Endothelial cell of umbilical vein (primary cell): ENCODE measurements around the gene MC1R. TPM values are rescaled to one million over a fixed set of nuclear protein-coding genes. Genes with fewer than 3 reads are reported as not detected.

Source experiments
- BruUV-seq: library from RNA; stranded (reverse); fragments of 400-500 nt; replicated peaks from 2 replicates; lab custom pipeline; 2021; lab: Mats Ljungman, UMichigan
- CTCF ChIA-PET: fragments of 300-600, 350-600 bp; sonication (Branson Sonifier 250); formaldehyde crosslinking; loops from one replicate; lab custom pipeline; 2021; ENCODE audit warnings: antibody characterized with exemption, inconsistent platforms; lab: Charles Lee
- POLR2A ChIA-PET: fragments of 300-600, 350-600 bp; sonication (Branson Sonifier 250); formaldehyde crosslinking; loops from one replicate; lab custom pipeline; 2021; ENCODE audit warnings: antibody characterized with exemption, inconsistent platforms; lab: Charles Lee
- DNase-seq: peaks from one replicate; pipeline ENCODE4 v3.0.0-alpha.2; 2011; ENCODE audit warnings: low read depth, low spot score
- FAIRE-seq: peaks from 2 replicates; lab custom pipeline; 2011; peaks lifted over from hg19 to GRCh38; lab: Jason Lieb, UNC
- H2AFZ ChIP-seq: 2 replicates; pipeline ENCODE4 v1.6.0; 2012; ENCODE audit warnings: low read depth, low read length, control low read depth, inconsistent platforms
- H3K27ac ChIP-seq: 2 replicates; pipeline ENCODE4 v1.5.1; 2011; ENCODE audit warnings: low read depth, mild to moderate bottlenecking, control low read depth, low read length, moderate library complexity; ENCODE audit not compliant: insufficient read depth
- H3K27me3 ChIP-seq, 2 experiments: 2 replicates each; pipeline versions ENCODE4 v1.6.0 to v1.6.1; 2011; ENCODE audit warnings: low read length in 2 of 2, mixed read lengths in 1 of 2; ENCODE audit not compliant: control insufficient read depth in 2 of 2, insufficient read depth in 2 of 2
- H3K36me3 ChIP-seq, 2 experiments: 2 replicates in 1 of 2; 3 replicates in 1 of 2; pipeline ENCODE4 v1.5.1; 2011; ENCODE audit warnings: low read length in 2 of 2, mild to moderate bottlenecking in 1 of 2, moderate library complexity in 1 of 2; ENCODE audit not compliant: control insufficient read depth in 2 of 2, insufficient read depth in 2 of 2; ENCODE audit errors: extremely low read depth in 1 of 2
- H3K4me1 ChIP-seq: 3 replicates; pipeline ENCODE4 v1.5.1; 2011; ENCODE audit warnings: mild to moderate bottlenecking, low read length; ENCODE audit not compliant: control insufficient read depth, insufficient read depth; ENCODE audit errors: extremely low read depth
- H3K4me2 ChIP-seq: 2 replicates; pipeline ENCODE4 v1.6.1; 2011; ENCODE audit warnings: low read length, control low read depth, mixed read lengths; ENCODE audit not compliant: insufficient read depth
- H3K4me3 ChIP-seq, 3 experiments: fragments of 200-600 bp in 1 of 3; sonication (generic), shearing (Covaris generic) in 1 of 3; replicated peaks in 1 of 3; 2 replicates each; pipeline ENCODE4 v1.5.1; 2011 to 2016; ENCODE audit warnings: control low read depth in 3 of 3, low read length in 3 of 3, mild to moderate bottlenecking in 2 of 3, inconsistent platforms in 1 of 3, low read depth in 1 of 3, moderate library complexity in 1 of 3; ENCODE audit not compliant: insufficient read depth in 1 of 3
- H3K79me2 ChIP-seq: 2 replicates; pipeline ENCODE4 v1.6.0; 2012; ENCODE audit warnings: low read length, inconsistent platforms; ENCODE audit not compliant: control insufficient read depth, insufficient read depth
- H3K9ac ChIP-seq: replicated peaks from 2 replicates; pipeline ENCODE3; 2011; ENCODE audit warnings: low read length, control low read depth; ENCODE audit not compliant: insufficient read depth; ENCODE audit errors: extremely low read depth
- H3K9me1 ChIP-seq: replicated peaks from 3 replicates; pipeline ENCODE4 v1.6.0; 2011; ENCODE audit warnings: mild to moderate bottlenecking, low read length; ENCODE audit not compliant: control insufficient read depth, insufficient read depth; ENCODE audit errors: extremely low read depth
- H3K9me3 ChIP-seq: replicated peaks from 2 replicates; pipeline ENCODE4 v1.5.1; 2012; ENCODE audit warnings: low read length, inconsistent platforms; ENCODE audit not compliant: control insufficient read depth, insufficient read depth
- H4K20me1 ChIP-seq: replicated peaks from 2 replicates; pipeline ENCODE3; 2011; ENCODE audit warnings: mild to moderate bottlenecking, low read length; ENCODE audit not compliant: control insufficient read depth, insufficient read depth; ENCODE audit errors: extremely low read depth
- EZH2 ChIP-seq: IDR thresholded peaks from 2 replicates; pipeline ENCODE4 v1.6.1; 2012; ENCODE audit warnings: borderline replicate concordance, low read depth, mild to moderate bottlenecking, moderate library complexity, low read length, inconsistent platforms; ENCODE audit not compliant: severe bottlenecking
- FOS ChIP-seq: IDR thresholded peaks from 2 replicates; pipeline ENCODE4 v1.6.1; 2011; ENCODE audit warnings: mild to moderate bottlenecking, low read length, moderate library complexity, borderline replicate concordance; ENCODE audit not compliant: insufficient read depth
- GATA2 ChIP-seq: IDR thresholded peaks from 2 replicates; pipeline ENCODE4 v1.7.0; 2011; ENCODE audit warnings: low read depth, mild to moderate bottlenecking, moderate library complexity, mixed read lengths, low read length; ENCODE audit not compliant: insufficient read length, insufficient read depth
- JUN ChIP-seq: IDR thresholded peaks from 2 replicates; pipeline ENCODE4 v1.6.1; 2011; ENCODE audit warnings: borderline replicate concordance, low read depth; ENCODE audit not compliant: insufficient read length, insufficient read depth
- MYC ChIP-seq: IDR thresholded peaks from one replicate; pipeline ENCODE4 v1.6.1; 2011; ENCODE audit warnings: mild to moderate bottlenecking, low read depth, low read length
- POLR2A ChIP-seq: IDR thresholded peaks from 2 replicates; pipeline ENCODE4 v1.6.1; 2012; ENCODE audit warnings: low read depth, mild to moderate bottlenecking, control low read depth, low read length
- POLR2AphosphoS5 ChIP-seq: IDR thresholded peaks from 2 replicates; pipeline ENCODE4 v1.6.1; 2012; ENCODE audit warnings: low read depth, mild to moderate bottlenecking, control low read depth, low read length, moderate library complexity; ENCODE audit not compliant: insufficient read depth
- dilution Hi-C: fragments of 300-500 bp; cut with MboI; formaldehyde crosslinking; loops from one replicate; pipeline ENCODE4 v1.15.0; 2019; ENCODE audit warnings: low sequenced_read_pairs; ENCODE audit not compliant: extremely low pct_ligation_motif_present
- intact Hi-C: fragments of 100-400 bp; cut with micrococcal nuclease; formaldehyde crosslinking; loops from one replicate; pipeline ENCODE4 v1.10.0; 2022
- polyA plus RNA-seq, 4 experiments: library from polyadenylated mRNA; depleted of rRNA in 3 of 4; stranded (reverse) in 3 of 4; unstranded in 1 of 4; fragments of >200 nt; gene quantifications; 2 replicates each; pipeline versions ENCODE4 v1.2.1 to v1.2.3, GENCODE V29; 2011 to 2012; ENCODE audit warnings: missing spikeins in 1 of 4
- total RNA-seq: library from RNA; stranded (reverse); gene quantifications from 2 replicates; pipeline ENCODE4 v1.2.3, GENCODE V29; 2021
- TF ChIP-seq, protein P1 (sequence below): IDR thresholded peaks from 2 replicates; pipeline ENCODE4 v1.6.1; 2011; ENCODE audit not compliant: insufficient read depth, insufficient read length
- TF ChIP-seq, protein P2 (sequence below), 2 donors: IDR thresholded peaks; 1 replicate in 1 of 2; 2 replicates in 1 of 2; pipeline ENCODE4 v1.5.1; 2011; ENCODE audit warnings: low read length in 2 of 2, mild to moderate bottlenecking in 2 of 2, moderate library complexity in 2 of 2, control low read depth in 1 of 2, inconsistent platforms in 1 of 2, low read depth in 1 of 2; ENCODE audit not compliant: insufficient read depth in 1 of 2; ENCODE audit errors: extremely low read depth in 1 of 2

MC1R gene
- total and polyA plus RNA-seq, 2 donors (not counting 3 experiments of a cell fraction or from before 2014, with no cell fraction given) = 4.0 to 4.9 TPM

GRCh38 chr16:89871895-89872294 lies 46.8 kb upstream of the MC1R start:
- Histone ChIP-seq H3K9me3 (peaks cover 2% of the 10 kb centered on the region), H2AFZ (no peak overlapping the region), H3K9ac (no peak overlapping the region), H3K9me1 (no peaks in the 10 kb centered on the region), H3K27ac (no peak overlapping the region), H4K20me1 (peaks cover 10% of the 10 kb centered on the region), H3K36me3 (peaks cover 0 to 6% of the 10 kb centered on the region in 2 experiments), H3K79me2 (peaks cover 22% of the 10 kb centered on the region), H3K4me3 (no peak overlapping the region), H3K4me2 (no peak overlapping the region), H3K27me3 (no peaks in the 10 kb centered on the region), H3K4me1 (peaks cover 8% of the 10 kb centered on the region)
- no peak for TF ChIP-seq POLR2A
- TF ChIP-seq, protein P1, sequence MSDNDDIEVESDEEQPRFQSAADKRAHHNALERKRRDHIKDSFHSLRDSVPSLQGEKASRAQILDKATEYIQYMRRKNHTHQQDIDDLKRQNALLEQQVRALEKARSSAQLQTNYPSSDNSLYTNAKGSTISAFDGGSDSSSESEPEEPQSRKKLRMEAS = no peak
- no peak for TF ChIP-seq POLR2AphosphoS5
- TF ChIP-seq, protein P2, sequence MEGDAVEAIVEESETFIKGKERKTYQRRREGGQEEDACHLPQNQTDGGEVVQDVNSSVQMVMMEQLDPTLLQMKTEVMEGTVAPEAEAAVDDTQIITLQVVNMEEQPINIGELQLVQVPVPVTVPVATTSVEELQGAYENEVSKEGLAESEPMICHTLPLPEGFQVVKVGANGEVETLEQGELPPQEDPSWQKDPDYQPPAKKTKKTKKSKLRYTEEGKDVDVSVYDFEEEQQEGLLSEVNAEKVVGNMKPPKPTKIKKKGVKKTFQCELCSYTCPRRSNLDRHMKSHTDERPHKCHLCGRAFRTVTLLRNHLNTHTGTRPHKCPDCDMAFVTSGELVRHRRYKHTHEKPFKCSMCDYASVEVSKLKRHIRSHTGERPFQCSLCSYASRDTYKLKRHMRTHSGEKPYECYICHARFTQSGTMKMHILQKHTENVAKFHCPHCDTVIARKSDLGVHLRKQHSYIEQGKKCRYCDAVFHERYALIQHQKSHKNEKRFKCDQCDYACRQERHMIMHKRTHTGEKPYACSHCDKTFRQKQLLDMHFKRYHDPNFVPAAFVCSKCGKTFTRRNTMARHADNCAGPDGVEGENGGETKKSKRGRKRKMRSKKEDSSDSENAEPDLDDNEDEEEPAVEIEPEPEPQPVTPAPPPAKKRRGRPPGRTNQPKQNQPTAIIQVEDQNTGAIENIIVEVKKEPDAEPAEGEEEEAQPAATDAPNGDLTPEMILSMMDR (IDR thresholded peaks at IDR 0.05; ENCODE audit: extremely low read depth in 1 of 2, insufficient read depth in 1 of 2, low read depth in 1 of 2, low read length in 2 of 2) = no peak
- TF ChIP-seq MYC = no peak
- TF ChIP-seq EZH2 = no peak
- TF ChIP-seq GATA2 = no peak
- no peak for TF ChIP-seq JUN
- no peak for TF ChIP-seq FOS
- intact Hi-C loops = no loop called here
- dilution Hi-C loops = no loop called here
- ChIA-PET CTCF (interaction anchor here (2.2 kb wide), 1 partner anchor 11 kb away, joined by 7 read pairs; no protein-coding TSS in a partner anchor), POLR2A (no interaction called here)
- BruUV-seq = no TSS peak
- FAIRE-seq = no peak
- DNase-seq = no peak
